Fibroblast of lung (primary cell): ENCODE results near the gene RNF19B.

Experiments used
- EZH2 ChIP-seq: IDR thresholded peaks from 2 replicates; pipeline ENCODE4 v1.5.1; 2012; ENCODE audit warnings: low read length, control low read depth, mild to moderate bottlenecking; ENCODE audit errors: missing control alignments
- TF ChIP-seq, protein P1 (sequence below), 2 donors: IDR thresholded peaks in 1 of 2; conservative IDR thresholded peaks in 1 of 2; 1 replicate in 1 of 2; 2 replicates in 1 of 2; pipeline ENCODE4 v1.5.1; 2011 to 2012; ENCODE audit warnings: low read length in 2 of 2, control low read depth in 1 of 2, inconsistent platforms in 1 of 2, low read depth in 1 of 2, mild to moderate bottlenecking in 1 of 2

DNA sequence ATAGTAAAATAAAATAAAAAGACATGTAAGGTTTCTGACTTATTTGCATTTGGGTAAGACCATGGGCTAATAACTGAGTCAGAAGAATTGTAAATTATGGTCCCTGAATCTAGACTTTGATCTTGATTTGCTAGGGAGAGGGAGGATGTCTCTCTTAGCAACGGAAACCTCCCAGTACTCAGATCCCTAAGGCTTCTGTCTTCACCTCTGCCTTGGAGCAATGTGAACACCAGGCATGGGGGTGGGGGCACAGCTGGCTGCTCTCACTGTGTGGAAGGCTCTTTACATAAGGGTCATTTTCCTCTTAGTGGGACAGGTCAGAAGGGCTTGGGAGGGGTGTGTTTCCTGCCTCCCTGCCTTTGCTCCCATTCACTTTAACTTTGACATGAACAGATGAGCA is 46.4 kb downstream of the RNF19B start:
- TF ChIP-seq, protein P1, sequence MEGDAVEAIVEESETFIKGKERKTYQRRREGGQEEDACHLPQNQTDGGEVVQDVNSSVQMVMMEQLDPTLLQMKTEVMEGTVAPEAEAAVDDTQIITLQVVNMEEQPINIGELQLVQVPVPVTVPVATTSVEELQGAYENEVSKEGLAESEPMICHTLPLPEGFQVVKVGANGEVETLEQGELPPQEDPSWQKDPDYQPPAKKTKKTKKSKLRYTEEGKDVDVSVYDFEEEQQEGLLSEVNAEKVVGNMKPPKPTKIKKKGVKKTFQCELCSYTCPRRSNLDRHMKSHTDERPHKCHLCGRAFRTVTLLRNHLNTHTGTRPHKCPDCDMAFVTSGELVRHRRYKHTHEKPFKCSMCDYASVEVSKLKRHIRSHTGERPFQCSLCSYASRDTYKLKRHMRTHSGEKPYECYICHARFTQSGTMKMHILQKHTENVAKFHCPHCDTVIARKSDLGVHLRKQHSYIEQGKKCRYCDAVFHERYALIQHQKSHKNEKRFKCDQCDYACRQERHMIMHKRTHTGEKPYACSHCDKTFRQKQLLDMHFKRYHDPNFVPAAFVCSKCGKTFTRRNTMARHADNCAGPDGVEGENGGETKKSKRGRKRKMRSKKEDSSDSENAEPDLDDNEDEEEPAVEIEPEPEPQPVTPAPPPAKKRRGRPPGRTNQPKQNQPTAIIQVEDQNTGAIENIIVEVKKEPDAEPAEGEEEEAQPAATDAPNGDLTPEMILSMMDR (conservative IDR thresholded peaks at IDR 0.05 in 1 of 2, IDR thresholded peaks at IDR 0.05 in 1 of 2; ENCODE audit: low read depth in 1 of 2, low read length in 2 of 2), result no peak
- no peak for TF ChIP-seq EZH2
